Peyer's patch (tissue), 4 donors: ENCODE results near the gene DIAPH2. TPM values are rescaled to one million over a fixed set of nuclear protein-coding genes. Genes with fewer than 3 reads are reported as not detected.

ENCODE experiments used
- DNase-seq, 3 donors: peaks; one replicate each; pipeline ENCODE4 v3.0.0-alpha.2; 2017 to 2019
- H3K27ac ChIP-seq, 4 donors: fragments of 200-600 bp; sonication (generic); one replicate each; pipeline ENCODE4 v1.5.1; 2016 to 2019
- H3K27me3 ChIP-seq, 2 donors: fragments of 200-600 bp; sonication (generic); one replicate each; pipeline ENCODE4 v1.5.1; 2019
- H3K36me3 ChIP-seq, 3 donors: fragments of 200-600 bp; sonication (generic); one replicate each; pipeline ENCODE4 v1.5.1; 2016 to 2019
- H3K4me1 ChIP-seq, 4 donors: fragments of 200-600 bp; sonication (generic); one replicate each; pipeline ENCODE4 v1.5.1; 2016 to 2019
- H3K4me3 ChIP-seq, 4 donors: fragments of 200-600 bp; sonication (generic); 1 replicate in 3 of 4; 2 replicates in 1 of 4; pipeline ENCODE4 v1.5.1; 2016 to 2019; ENCODE audit warnings: mild to moderate bottlenecking in 1 of 4
- H3K9me3 ChIP-seq, 4 donors: fragments of 200-600 bp; sonication (generic); one replicate each; pipeline ENCODE4 v1.5.1; 2016 to 2019; ENCODE audit warnings: mild to moderate bottlenecking in 1 of 4
- CTCF ChIP-seq, 6 experiments: fragments of 450-650 bp in 4 of 6; fragments of 200-600 bp in 2 of 6; sonication (generic) in 1 of 6; IDR thresholded peaks; one replicate each; pipeline ENCODE4 v1.5.1; 2017 to 2019; ENCODE audit warnings: antibody characterized with exemption in 6 of 6, mild to moderate bottlenecking in 3 of 6, moderate library complexity in 1 of 6
- POLR2A ChIP-seq, 2 donors: fragments of 450-650 bp; IDR thresholded peaks; one replicate each; pipeline ENCODE4 v1.5.1; 2017; ENCODE audit warnings: antibody characterized with exemption in 2 of 2, mild to moderate bottlenecking in 2 of 2, moderate library complexity in 2 of 2
- total RNA-seq, 4 donors: library from RNA; depleted of rRNA; stranded (reverse); fragments of >200 nt; gene quantifications; one replicate each; pipeline ENCODE4 v1.1.0, GENCODE V29; 2016

The DIAPH2 gene
- total RNA-seq, 4 donors from 2014 or later: 15.1 to 114 (median 33.0) TPM

GRCh38 chrX:97594646-97595224 is 910.1 kb downstream of the DIAPH2 start:
- Histone ChIP-seq H3K9me3 (no peaks in the 10 kb centered on the region), H3K27ac (no peak overlapping the region), H3K36me3 (no peaks in the 10 kb centered on the region), H3K4me3 (no peak overlapping the region), H3K27me3 (no peaks in the 10 kb centered on the region), H3K4me1 (no peaks in the 10 kb centered on the region)
- no peak for DNase-seq
- no peak for TF ChIP-seq POLR2A (IDR thresholded peaks at IDR 0.05)
- no peak for TF ChIP-seq CTCF (IDR thresholded peaks at IDR 0.05)

GRCh38 chrX:97597954-97598353 is 913.3 kb downstream of the DIAPH2 start:
- no peaks in the 10 kb centered on the region for H3K9me3 ChIP-seq
- H3K27me3 ChIP-seq: no peaks in the 10 kb centered on the region
- H3K4me3 ChIP-seq: no peak overlapping the region
- no peak for DNase-seq
- H3K27ac ChIP-seq: no peak overlapping the region
- no peaks in the 10 kb centered on the region for H3K4me1 ChIP-seq
- TF ChIP-seq POLR2A (IDR thresholded peaks at IDR 0.05): no peak
- no peak for TF ChIP-seq CTCF (IDR thresholded peaks at IDR 0.05)
- no peaks in the 10 kb centered on the region for H3K36me3 ChIP-seq

- Histone ChIP-seq H3K27me3 (no peaks in the 10 kb centered on the region), H3K4me3 (no peak overlapping the region), H3K36me3 (no peaks in the 10 kb centered on the region), H3K27ac (no peak overlapping the region), H3K4me1 (no peaks in the 10 kb centered on the region), H3K9me3 (no peaks in the 10 kb centered on the region)
- no peak for DNase-seq
- TF ChIP-seq POLR2A (IDR thresholded peaks at IDR 0.05) (no peak), CTCF (IDR thresholded peaks at IDR 0.05) (no peak)
Measured at GRCh38 chrX:97602465-97603258, 918.0 kb downstream of the DIAPH2 start.

GRCh38 chrX:97605271-97605670 is 920.6 kb downstream of the DIAPH2 start:
- H3K27me3 ChIP-seq: no peaks in the 10 kb centered on the region
- DNase-seq: no peak
- H3K4me1 ChIP-seq: no peaks in the 10 kb centered on the region
- no peaks in the 10 kb centered on the region for H3K36me3 ChIP-seq
- no peak for TF ChIP-seq POLR2A (IDR thresholded peaks at IDR 0.05)
- TF ChIP-seq CTCF (IDR thresholded peaks at IDR 0.05): no peak
- H3K9me3 ChIP-seq: no peaks in the 10 kb centered on the region
- H3K27ac ChIP-seq: no peak overlapping the region
- H3K4me3 ChIP-seq: no peak overlapping the region

- Histone ChIP-seq H3K9me3 (no peaks in the 10 kb centered on the region), H3K27ac (peak overlapping the region in 1 of 4 donors; percentile 12), H3K4me3 (no peak overlapping the region), H3K4me1 (no peaks in the 10 kb centered on the region), H3K36me3 (no peaks in the 10 kb centered on the region), H3K27me3 (no peaks in the 10 kb centered on the region)
- TF ChIP-seq CTCF (IDR thresholded peaks at IDR 0.05): no peak
- no peak for TF ChIP-seq POLR2A (IDR thresholded peaks at IDR 0.05)
- no peak for DNase-seq
Measured at GRCh38 chrX:97609357-97609756, 924.7 kb downstream of the DIAPH2 start.
